Germinal center (tissue), 1 donor: ENCODE data around the gene IL17A.
"Not testable (repeated sequence)": the region's sequence is repeated elsewhere in the genome, so short reads cannot be mapped to it uniquely, and the experiment has no call there.

Source experiments
- DNase-seq: peaks from one replicate; pipeline ENCODE4 v3.0.0; 2012; ENCODE audit warnings: mixed read lengths, low spot score

The IL17A gene

GRCh38 chr6:52164319-52165094 lies 21.7 kb upstream of the IL17A start:
- DNase-seq = no peak

GRCh38 chr6:52167267-52167666 lies 18.9 kb upstream of the IL17A start:
- DNase-seq = no peak

GRCh38 chr6:52168351-52168750 lies 17.8 kb upstream of the IL17A start:
- not testable (repeated sequence) for DNase-seq

- no peak for DNase-seq
Observed at GRCh38 chr6:52174118-52174517, 12.1 kb upstream of the IL17A start.

- no peak for DNase-seq
Observed at GRCh38 chr6:52176550-52176949, 9.6 kb upstream of the IL17A start.

GRCh38 chr6:52177961-52178360 lies 8.2 kb upstream of the IL17A start:
- no peak for DNase-seq

GRCh38 chr6:52180787-52181558 lies 5.2 kb upstream of the IL17A start:
- DNase-seq = no peak

- no peak for DNase-seq
Observed at GRCh38 chr6:52183131-52183713, 3.0 kb upstream of the IL17A start.

- no peak for DNase-seq
Observed at GRCh38 chr6:52186480-52186879, 305 bp downstream of the IL17A start.

- no peak for DNase-seq
Observed at GRCh38 chr6:52187098-52187497, 923 bp downstream of the IL17A start.

GRCh38 chr6:52189974-52190373 lies 3.8 kb downstream of the IL17A start:
- DNase-seq = no peak

- DNase-seq = no peak
Observed at GRCh38 chr6:52190409-52190808, 4.2 kb downstream of the IL17A start.

- DNase-seq = no peak
Observed at GRCh38 chr6:52191824-52192223, 5.6 kb downstream of the IL17A start.

- no peak for DNase-seq
Observed at GRCh38 chr6:52195886-52196285, 9.7 kb downstream of the IL17A start.

GRCh38 chr6:52200088-52200487 lies 13.9 kb downstream of the IL17A start:
- DNase-seq = not testable (repeated sequence)

GRCh38 chr6:52201046-52201445 lies 14.9 kb downstream of the IL17A start:
- DNase-seq = no peak

GRCh38 chr6:52201493-52201892 lies 15.3 kb downstream of the IL17A start:
- no peak for DNase-seq

GRCh38 chr6:52207066-52207465 lies 20.9 kb downstream of the IL17A start:
- DNase-seq = no peak

GRCh38 chr6:52208612-52209011 lies 22.4 kb downstream of the IL17A start:
- no peak for DNase-seq

GRCh38 chr6:52209770-52210169 lies 23.6 kb downstream of the IL17A start:
- no peak for DNase-seq

- peak; percentile 19 for DNase-seq
Observed at GRCh38 chr6:52210227-52210626, 24.1 kb downstream of the IL17A start.

GRCh38 chr6:52213127-52213526 lies 27.0 kb downstream of the IL17A start:
- no peak for DNase-seq

GRCh38 chr6:52215787-52216186 lies 29.6 kb downstream of the IL17A start:
- DNase-seq = no peak
